Omental fat pad (tissue), 4 donors: ENCODE measurements around the gene POU6F2. TPM values are rescaled to one million over a fixed set of nuclear protein-coding genes. Genes with fewer than 3 reads are reported as not detected.

ENCODE experiments used
- ATAC-seq: fragments of 150-250 bp; one replicate; pipeline ENCODE4 v1.9.1; 2016; ENCODE audit warnings: mild to moderate bottlenecking, moderate library complexity; ENCODE audit not compliant: low FRiP score
- DNase-seq: peaks from one replicate; pipeline ENCODE4 v3.0.0-alpha.2; 2019; ENCODE audit warnings: low spot score
- total RNA-seq, 4 donors: library from RNA; depleted of rRNA; stranded (reverse); fragments of >200 nt; gene quantifications; one replicate each; pipeline ENCODE4 v1.1.0, GENCODE V29; 2016
- TF ChIP-seq, protein P1 (sequence below), 3 donors: fragments of 450-650 bp; IDR thresholded peaks; one replicate each; pipeline ENCODE4 v1.5.1; 2016 to 2017; ENCODE audit warnings: antibody characterized with exemption in 3 of 3, mild to moderate bottlenecking in 3 of 3, moderate library complexity in 2 of 3

Gene POU6F2
- total RNA-seq, 4 donors from 2014 or later: 0.12 to 0.56 (median 0.37) TPM; not detected in 1

DNA sequence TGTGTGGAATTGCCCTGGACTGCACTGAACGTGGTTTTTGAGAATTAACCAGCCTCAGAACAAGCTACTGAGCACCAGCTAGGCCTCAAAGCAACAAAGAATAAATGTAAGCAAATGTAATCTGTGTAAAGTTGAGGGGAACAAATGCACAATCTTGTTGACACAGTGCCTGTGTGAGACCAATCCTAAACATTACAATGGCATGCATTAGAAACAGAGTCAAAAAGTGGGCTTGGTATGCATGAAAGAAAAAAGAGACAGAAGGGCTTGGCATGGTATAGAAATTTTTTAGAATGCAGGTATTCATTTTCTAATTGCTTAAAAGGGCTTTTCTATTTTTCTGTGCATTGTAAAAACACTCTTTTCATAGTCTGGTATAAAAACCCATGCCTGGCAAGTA is 224.3 kb downstream of the POU6F2 start:
- TF ChIP-seq, protein P1, sequence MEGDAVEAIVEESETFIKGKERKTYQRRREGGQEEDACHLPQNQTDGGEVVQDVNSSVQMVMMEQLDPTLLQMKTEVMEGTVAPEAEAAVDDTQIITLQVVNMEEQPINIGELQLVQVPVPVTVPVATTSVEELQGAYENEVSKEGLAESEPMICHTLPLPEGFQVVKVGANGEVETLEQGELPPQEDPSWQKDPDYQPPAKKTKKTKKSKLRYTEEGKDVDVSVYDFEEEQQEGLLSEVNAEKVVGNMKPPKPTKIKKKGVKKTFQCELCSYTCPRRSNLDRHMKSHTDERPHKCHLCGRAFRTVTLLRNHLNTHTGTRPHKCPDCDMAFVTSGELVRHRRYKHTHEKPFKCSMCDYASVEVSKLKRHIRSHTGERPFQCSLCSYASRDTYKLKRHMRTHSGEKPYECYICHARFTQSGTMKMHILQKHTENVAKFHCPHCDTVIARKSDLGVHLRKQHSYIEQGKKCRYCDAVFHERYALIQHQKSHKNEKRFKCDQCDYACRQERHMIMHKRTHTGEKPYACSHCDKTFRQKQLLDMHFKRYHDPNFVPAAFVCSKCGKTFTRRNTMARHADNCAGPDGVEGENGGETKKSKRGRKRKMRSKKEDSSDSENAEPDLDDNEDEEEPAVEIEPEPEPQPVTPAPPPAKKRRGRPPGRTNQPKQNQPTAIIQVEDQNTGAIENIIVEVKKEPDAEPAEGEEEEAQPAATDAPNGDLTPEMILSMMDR (IDR thresholded peaks at IDR 0.05): no peak
- ATAC-seq (no peak), DNase-seq (no peak)

DNA sequence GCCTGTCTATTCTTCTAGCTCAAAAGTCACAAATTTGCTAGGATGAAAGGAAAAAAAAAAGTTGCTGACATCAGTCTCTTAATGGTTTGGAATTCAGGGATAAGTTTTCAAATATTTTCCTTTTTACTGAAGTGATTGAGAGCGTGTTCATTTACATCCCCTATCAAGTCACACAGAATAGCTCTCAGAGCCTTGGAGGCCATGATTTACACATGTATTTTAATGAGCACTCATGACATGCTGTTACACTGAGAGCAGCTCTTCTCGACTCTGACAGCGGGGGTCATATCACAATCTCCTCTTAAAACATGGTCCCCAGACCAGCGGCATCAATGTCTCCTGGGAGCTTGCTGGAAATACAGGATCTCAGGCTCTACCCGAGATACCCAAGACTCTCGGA is 232.7 kb downstream of the POU6F2 start:
- ATAC-seq: no peak
- no peak for DNase-seq
- TF ChIP-seq, protein P1 (IDR thresholded peaks at IDR 0.05): no peak

DNA sequence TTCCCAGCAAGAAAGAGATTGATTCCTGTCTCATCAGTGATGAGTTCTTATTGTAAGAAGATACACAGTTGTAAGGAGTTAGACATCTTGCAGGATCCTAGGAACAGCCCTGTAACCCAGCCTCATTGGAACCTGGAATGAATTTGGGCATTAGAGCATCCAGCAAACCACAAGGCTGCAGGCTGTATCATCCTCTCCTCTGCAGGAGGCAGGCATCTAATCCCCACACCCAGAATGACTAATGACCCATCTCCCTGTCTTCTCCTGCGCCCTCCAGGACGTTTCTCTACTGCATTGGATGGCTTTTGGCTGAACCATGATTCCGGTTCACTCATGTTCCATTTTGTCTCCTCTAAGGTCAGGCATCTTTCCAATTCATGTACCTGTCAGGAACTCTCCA is 233.9 kb downstream of the POU6F2 start:
- ATAC-seq (no peak), DNase-seq (no peak)
- TF ChIP-seq, protein P1 (IDR thresholded peaks at IDR 0.05): no peak

DNA sequence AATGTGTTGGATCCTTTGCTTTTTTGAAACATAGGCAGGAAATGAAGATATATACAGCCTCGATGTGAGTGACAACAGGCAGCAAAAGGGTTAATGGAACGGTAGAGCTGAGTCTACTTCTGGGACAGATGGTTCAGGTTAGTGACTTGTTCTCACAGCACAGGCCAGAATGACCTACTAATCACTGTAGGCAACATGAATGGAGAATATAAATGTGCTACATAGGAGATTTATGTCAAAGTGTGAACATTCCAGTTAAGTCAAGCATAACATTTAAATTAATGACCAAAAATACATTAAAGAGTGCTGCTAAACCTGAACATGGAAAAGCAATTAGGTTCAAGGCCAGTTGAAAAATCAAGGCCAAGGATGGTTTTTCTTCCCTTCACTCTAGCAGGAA is 235.2 kb downstream of the POU6F2 start:
- no peak for DNase-seq
- ATAC-seq: no peak
- TF ChIP-seq, protein P1 (IDR thresholded peaks at IDR 0.05): no peak

DNA sequence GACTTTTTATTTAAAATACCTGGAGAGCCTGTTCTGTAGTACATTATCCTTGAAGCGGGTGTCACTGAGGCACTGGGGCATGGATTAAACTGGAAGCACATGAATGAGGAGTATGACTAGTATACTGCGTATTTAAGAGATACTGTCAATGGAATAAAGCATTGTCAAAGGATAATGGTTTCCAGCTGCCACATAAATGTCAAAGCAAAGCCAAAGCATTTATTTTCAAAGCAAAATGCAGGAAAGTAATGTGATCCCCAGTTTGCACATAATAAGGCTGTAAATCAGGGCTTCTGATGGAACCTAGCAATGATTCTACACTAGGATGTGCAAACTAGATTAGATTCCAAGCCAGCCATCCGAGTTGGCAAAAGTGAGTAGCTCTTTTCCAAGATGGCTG is 240.1 kb downstream of the POU6F2 start:
- no peak for DNase-seq
- no peak for ATAC-seq
- TF ChIP-seq, protein P1 (IDR thresholded peaks at IDR 0.05): no peak

DNA sequence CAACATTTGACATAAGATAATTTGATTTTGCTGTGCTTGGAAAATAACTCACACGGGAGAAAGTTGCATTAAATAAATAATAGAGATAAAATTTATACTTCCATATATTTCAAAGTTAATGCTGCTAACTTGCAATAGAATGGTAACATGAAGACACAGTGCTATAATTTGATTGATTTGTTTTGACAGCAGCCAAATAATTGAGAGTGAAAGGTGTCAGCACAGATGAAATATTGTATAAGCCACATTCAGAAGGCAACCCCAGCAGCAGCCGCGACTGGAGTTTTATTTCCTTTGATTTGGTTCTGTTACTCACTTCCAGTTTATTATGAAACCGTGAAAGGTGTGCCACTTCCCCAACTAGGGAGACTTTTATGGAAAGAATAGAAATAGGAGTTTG is 242.2 kb downstream of the POU6F2 start:
- DNase-seq (no peak), ATAC-seq (no peak)
- TF ChIP-seq, protein P1 (IDR thresholded peaks at IDR 0.05): no peak

DNA sequence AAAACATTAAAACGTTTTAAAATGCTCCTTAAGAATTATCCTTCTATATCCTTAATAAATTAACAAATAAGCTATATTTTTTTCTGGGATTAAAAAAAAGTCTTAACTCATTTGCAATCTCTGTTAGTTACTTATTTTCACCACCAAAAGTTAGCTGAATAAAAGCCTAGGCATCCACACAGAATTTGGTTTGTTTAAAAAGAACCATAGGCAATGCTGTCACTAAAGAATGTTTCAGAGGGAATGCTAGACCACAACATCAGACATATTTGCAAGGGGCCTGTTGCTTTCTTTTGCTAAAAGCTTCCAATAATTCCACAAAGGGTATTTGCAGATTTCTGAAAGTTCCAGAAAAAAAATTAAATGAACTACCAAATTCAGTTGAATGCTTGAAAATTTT is 244.2 kb downstream of the POU6F2 start:
- DNase-seq (no peak), ATAC-seq (no peak)
- TF ChIP-seq, protein P1 (IDR thresholded peaks at IDR 0.05): no peak
